CD4-positive, CD25-positive, alpha-beta regulatory T cell (primary cell): ENCODE data around the gene PCDHGA1. TPM values are rescaled to one million over a fixed set of nuclear protein-coding genes. Genes with fewer than 3 reads are reported as not detected.
A peak's percentile ranks its signal among the peaks of the same experiment; 100 is the strongest.

Source experiments
- ATAC-seq, 2 donors: fragments of 150-1000 bp; cut with Tn5 transposase; one replicate each; pipeline ENCODE4 v1.10.0; 2021; ENCODE audit warnings: low read depth in 2 of 2, moderate number of reproducible peaks in 2 of 2, moderate library complexity in 1 of 2
- DNase-seq, 3 donors: peaks; one replicate each; pipeline versions ENCODE4 v3.0.0 to v3.0.0-alpha.2; 2012 to 2022; ENCODE audit warnings: mixed read lengths in 1 of 3
- H3K27ac ChIP-seq: one replicate; pipeline ENCODE4 v1.7.0; 2013; ENCODE audit warnings: mild to moderate bottlenecking, low read length; ENCODE audit not compliant: insufficient read depth, poor library complexity, severe bottlenecking
- H3K27me3 ChIP-seq: one replicate; pipeline ENCODE4 v1.7.0; 2013; ENCODE audit warnings: low read length; ENCODE audit not compliant: control insufficient read depth, insufficient read depth
- H3K36me3 ChIP-seq: one replicate; pipeline ENCODE4 v1.7.0; 2013; ENCODE audit warnings: mild to moderate bottlenecking, low read length, moderate library complexity; ENCODE audit not compliant: control insufficient read depth, insufficient read depth
- H3K4me1 ChIP-seq: 2 replicates; pipeline ENCODE4 v1.7.0; 2013; ENCODE audit warnings: mild to moderate bottlenecking, low read length; ENCODE audit not compliant: insufficient read depth, control insufficient read depth, poor library complexity, severe bottlenecking
- H3K4me3 ChIP-seq: one replicate; pipeline ENCODE4 v1.7.0; 2013; ENCODE audit warnings: low read depth, mild to moderate bottlenecking, low read length, moderate library complexity
- H3K9me3 ChIP-seq, 2 experiments: 1 replicate in 1 of 2; 2 replicates in 1 of 2; pipeline ENCODE4 v1.7.0; 2013; ENCODE audit warnings: low read length in 2 of 2, mild to moderate bottlenecking in 1 of 2, moderate library complexity in 1 of 2; ENCODE audit not compliant: control insufficient read depth in 2 of 2
- H3K27ac Mint-ChIP-seq, 3 donors: one replicate each; pipeline ENCODE4 v1.8.0; 2020 to 2022; ENCODE audit warnings: mild to moderate bottlenecking in 3 of 3, mixed read lengths in 3 of 3, moderate library complexity in 2 of 3
- H3K27me3 Mint-ChIP-seq: one replicate; pipeline ENCODE4 v1.8.0; 2022; ENCODE audit warnings: mild to moderate bottlenecking, mixed read lengths
- H3K36me3 Mint-ChIP-seq: one replicate; pipeline ENCODE4 v1.8.0; 2020; ENCODE audit warnings: mixed read lengths
- H3K4me1 Mint-ChIP-seq, 4 donors: one replicate each; pipeline ENCODE4 v1.8.0; 2020 to 2022; ENCODE audit warnings: mixed read lengths in 4 of 4, mild to moderate bottlenecking in 1 of 4
- H3K4me3 Mint-ChIP-seq, 4 donors: one replicate each; pipeline ENCODE4 v1.8.0; 2020 to 2022; ENCODE audit warnings: mild to moderate bottlenecking in 4 of 4, mixed read lengths in 4 of 4, moderate library complexity in 3 of 4
- H3K9me3 Mint-ChIP-seq, 7 donors: one replicate each; pipeline ENCODE4 v1.8.0; 2020 to 2022; ENCODE audit warnings: mixed read lengths in 7 of 7, mild to moderate bottlenecking in 3 of 7, moderate library complexity in 2 of 7
- polyA plus RNA-seq, 4 donors: library from polyadenylated mRNA; unstranded; fragments of 300-500 nt; fragmentation: Illumina TruSeq; gene quantifications; one replicate each; pipeline ENCODE4 v1.2.3, GENCODE V29; 2021
- total RNA-seq: library from RNA; stranded (reverse); gene quantifications from one replicate; pipeline ENCODE4 v1.2.3, GENCODE V29; 2022

PCDHGA1 gene
- total and polyA plus RNA-seq, 5 donors from 2014 or later: 0.06 to 0.10 TPM; not detected in 3

DNA sequence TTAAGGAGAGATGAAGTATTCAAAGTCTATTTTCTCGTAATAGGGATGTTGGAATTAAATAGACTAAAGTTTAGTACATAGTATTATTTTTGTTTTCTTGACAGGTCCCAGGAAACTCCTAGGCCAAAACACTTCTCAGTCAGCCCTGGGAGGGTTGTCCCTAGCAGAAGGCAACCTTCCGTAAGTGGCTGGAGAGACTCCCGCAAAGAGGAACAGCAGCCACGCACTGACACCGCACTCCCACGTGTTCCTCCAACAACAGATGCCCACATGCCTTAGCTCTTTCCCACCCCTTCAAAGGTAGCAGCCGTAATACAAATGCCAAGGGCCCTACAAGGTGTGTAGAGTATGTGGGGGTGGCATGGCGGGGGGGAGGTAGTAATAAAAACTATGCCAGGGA lies 187.0 kb downstream of the PCDHGA1 start:
- Histone ChIP-seq H3K4me3 (no peak overlapping the region), H3K4me1 (peaks cover 18% of the 10 kb centered on the region), H3K36me3 (peaks cover 70% of the 10 kb centered on the region), H3K9me3 (no peaks in the 10 kb centered on the region), H3K27ac (no peak overlapping the region), H3K27me3 (no peaks in the 10 kb centered on the region)
- ATAC-seq (no peak), DNase-seq (no peak)
- no peaks in the 10 kb centered on the region for H3K9me3 Mint-ChIP-seq
- H3K27ac Mint-ChIP-seq: peak overlapping the region in 1 of 3 donors; percentile 23
- H3K4me3 Mint-ChIP-seq: no peak overlapping the region
- peaks cover 5 to 36% (median 28%) of the 10 kb centered on the region in 4 donors for H3K4me1 Mint-ChIP-seq
- peaks cover 57% of the 10 kb centered on the region for H3K36me3 Mint-ChIP-seq
- no peaks in the 10 kb centered on the region for H3K27me3 Mint-ChIP-seq

DNA sequence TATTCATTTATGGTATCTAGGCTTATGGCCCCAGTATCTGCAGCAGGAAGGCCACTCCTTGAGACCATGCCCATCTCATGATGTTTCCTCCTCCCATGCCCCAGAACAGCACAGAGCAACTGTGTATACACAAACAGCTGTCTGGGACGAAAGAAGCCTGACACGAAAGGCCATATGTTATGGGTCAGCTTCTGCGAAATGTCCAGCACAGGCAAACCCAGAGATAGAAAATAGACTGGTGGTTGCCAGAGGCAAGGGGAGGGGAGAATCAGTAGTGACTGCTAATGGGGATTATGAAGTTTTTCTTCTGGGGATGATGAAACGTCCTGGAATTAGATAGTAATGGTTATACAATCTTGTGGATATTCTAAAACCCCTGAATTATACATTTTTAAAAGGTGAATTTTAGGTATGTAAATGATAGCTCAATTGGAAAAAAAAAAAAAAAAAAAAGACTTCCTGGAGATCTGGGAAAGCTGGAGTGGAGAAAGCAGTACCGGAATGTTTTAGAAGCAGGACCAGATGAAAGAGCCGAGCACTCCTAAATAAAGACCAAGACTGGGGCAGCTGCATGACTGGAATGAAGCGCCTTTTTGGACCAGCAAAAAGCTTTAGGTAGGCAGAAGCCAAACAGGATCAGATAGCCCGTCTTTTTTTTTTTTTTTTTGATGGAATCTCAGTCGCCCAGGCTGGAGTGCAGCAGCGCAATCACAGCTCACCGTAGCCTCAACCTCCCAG lies 187.7 kb downstream of the PCDHGA1 start:
- peaks cover 5 to 32% (median 26%) of the 10 kb centered on the region in 4 donors for H3K4me1 Mint-ChIP-seq
- DNase-seq: no peak
- peak overlapping the region in 1 of 3 donors; percentile 23 for H3K27ac Mint-ChIP-seq
- H3K4me1 ChIP-seq: peaks cover 16% of the 10 kb centered on the region
- H3K27me3 Mint-ChIP-seq: no peaks in the 10 kb centered on the region
- no peaks in the 10 kb centered on the region for H3K9me3 ChIP-seq
- H3K27me3 ChIP-seq: no peaks in the 10 kb centered on the region
- no peak overlapping the region for H3K4me3 ChIP-seq
- no peak for ATAC-seq
- peaks cover 77% of the 10 kb centered on the region for H3K36me3 ChIP-seq
- no peak overlapping the region for H3K27ac ChIP-seq
- no peaks in the 10 kb centered on the region for H3K9me3 Mint-ChIP-seq
- no peak overlapping the region for H3K4me3 Mint-ChIP-seq
- peaks cover 59% of the 10 kb centered on the region for H3K36me3 Mint-ChIP-seq

DNA sequence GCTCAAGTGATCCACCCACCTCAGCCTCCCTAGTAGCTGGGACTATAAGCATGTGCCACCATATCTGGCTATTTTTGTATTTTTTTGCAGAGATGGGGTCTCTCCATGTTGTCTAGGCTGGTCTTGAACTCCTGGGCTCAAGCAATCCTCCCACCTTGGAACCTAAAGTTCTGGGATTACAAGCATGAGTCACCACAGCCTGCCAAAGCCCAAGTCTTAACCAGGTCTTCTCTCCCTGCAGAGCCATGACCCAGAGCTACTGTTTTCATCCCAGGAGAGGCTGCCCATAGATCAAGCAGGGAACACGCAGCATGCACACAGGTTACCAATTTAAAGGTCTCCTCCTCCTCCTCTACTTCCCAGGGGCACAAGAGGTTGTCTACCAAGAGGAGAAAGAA lies 188.3 kb downstream of the PCDHGA1 start:
- peaks cover 11% of the 10 kb centered on the region for H3K4me1 ChIP-seq
- Mint-ChIP-seq H3K9me3 (no peaks in the 10 kb centered on the region), H3K27ac (peak overlapping the region in 2 of 3 donors; percentile 25 to 61)

DNA sequence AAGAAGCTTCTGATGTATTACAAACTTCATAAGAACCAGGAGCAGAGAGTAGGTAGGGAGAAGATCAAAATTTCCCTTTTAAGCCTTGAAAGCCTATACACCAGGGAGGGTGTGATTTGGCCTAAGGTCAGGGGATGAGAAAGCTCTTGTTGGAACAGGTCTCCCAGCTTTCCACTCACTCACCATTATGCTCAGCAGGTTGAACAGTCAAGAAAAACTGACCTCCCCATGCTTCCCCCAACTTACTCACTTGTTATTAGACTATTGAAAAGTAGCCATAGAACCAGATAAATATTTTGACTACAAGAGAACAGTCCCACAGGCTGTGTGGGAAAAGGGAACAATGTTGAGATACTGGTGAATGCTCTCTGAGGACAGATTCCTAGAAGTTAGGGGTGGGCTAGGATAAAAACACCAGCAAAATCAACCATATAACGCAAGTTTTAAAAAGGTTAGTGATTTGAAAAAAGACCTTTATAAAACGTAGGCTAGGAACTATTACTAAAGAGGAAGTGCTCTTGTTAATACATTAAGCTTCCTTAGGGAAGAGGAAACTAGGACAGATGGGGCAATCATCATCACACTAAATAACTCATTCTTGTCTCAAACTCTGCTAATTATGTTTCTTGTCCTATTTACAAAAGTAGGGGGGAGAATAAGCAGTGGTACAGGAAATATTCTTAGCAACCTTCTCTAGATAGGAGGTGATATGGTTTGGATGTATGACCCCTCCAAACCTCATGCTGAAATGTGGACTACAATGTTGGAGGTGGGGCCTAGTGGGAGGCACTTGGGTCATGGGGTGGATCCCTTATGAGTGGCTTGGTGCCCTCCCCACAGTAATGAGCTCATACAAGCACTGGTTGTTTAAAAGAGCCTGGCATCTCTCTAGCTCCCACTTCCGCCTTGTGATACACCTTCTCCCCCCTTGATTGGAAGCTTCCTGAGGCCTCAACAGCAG lies 189.6 kb downstream of the PCDHGA1 start:
- peaks cover 95% of the 10 kb centered on the region for H3K36me3 ChIP-seq
- DNase-seq (no peak), ATAC-seq (no peak)
- no peak overlapping the region for H3K27ac ChIP-seq
- no peaks in the 10 kb centered on the region for H3K27me3 ChIP-seq
- Mint-ChIP-seq H3K9me3 (no peaks in the 10 kb centered on the region), H3K36me3 (peaks cover 68% of the 10 kb centered on the region), H3K4me1 (peaks cover 5 to 27% (median 24%) of the 10 kb centered on the region in 4 donors), H3K27me3 (no peaks in the 10 kb centered on the region), H3K4me3 (no peak overlapping the region), H3K27ac (no peak overlapping the region)
- no peaks in the 10 kb centered on the region for H3K9me3 ChIP-seq
- H3K4me1 ChIP-seq: no peaks in the 10 kb centered on the region
- H3K4me3 ChIP-seq: no peak overlapping the region

More for the DNA sequence above, 188.3 kb downstream of the PCDHGA1 start:
- Mint-ChIP-seq H3K36me3 (peaks cover 59% of the 10 kb centered on the region), H3K4me1 (peaks cover 5 to 32% (median 25%) of the 10 kb centered on the region in 4 donors), H3K4me3 (no peak overlapping the region), H3K27me3 (no peaks in the 10 kb centered on the region)
- Histone ChIP-seq H3K27ac (no peak overlapping the region), H3K4me3 (no peak overlapping the region), H3K36me3 (peaks cover 83% of the 10 kb centered on the region), H3K9me3 (no peaks in the 10 kb centered on the region), H3K27me3 (no peaks in the 10 kb centered on the region)
- ATAC-seq (no peak), DNase-seq (no peak)

DNA sequence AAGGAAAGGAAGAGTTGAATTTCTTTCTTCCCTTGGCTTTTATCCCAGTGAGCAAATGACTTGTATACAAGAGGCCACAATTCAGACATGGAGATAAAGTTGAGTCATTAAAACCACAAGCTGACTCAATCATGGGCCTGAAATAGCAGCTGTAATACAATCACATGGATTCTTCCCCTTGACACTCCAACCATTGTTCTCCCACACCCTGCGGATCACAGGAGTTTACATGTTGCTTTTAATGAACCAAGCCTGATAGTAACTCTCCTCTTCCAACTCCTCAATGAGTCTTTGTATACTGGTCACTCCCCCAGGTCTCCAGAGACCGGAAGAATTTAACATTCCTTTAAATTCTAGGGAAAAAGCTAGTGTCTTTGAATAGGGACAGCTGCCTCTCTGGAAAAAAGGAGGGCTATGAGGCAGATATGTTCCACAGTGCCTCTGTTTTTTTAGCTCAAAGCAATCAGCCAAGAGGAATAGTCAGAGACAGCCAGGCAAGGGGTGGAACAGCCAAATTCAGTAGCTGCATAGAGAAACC lies 191.0 kb downstream of the PCDHGA1 start:
- no peaks in the 10 kb centered on the region for H3K9me3 ChIP-seq
- H3K27ac Mint-ChIP-seq: peak overlapping the region in 2 of 3 donors; percentile 55 to 75
- H3K4me1 ChIP-seq: no peaks in the 10 kb centered on the region
- DNase-seq: no peak
- H3K4me1 Mint-ChIP-seq: peaks cover 5 to 22% (median 19%) of the 10 kb centered on the region in 4 donors
- ATAC-seq: no peak
- H3K27me3 ChIP-seq: no peaks in the 10 kb centered on the region
- H3K36me3 ChIP-seq: peaks cover 98% of the 10 kb centered on the region
- H3K27ac ChIP-seq: no peak overlapping the region
- H3K9me3 Mint-ChIP-seq: no peaks in the 10 kb centered on the region
- no peaks in the 10 kb centered on the region for H3K27me3 Mint-ChIP-seq
- peak overlapping the region in 1 of 4 donors; percentile 4 for H3K4me3 Mint-ChIP-seq
- no peak overlapping the region for H3K4me3 ChIP-seq
- H3K36me3 Mint-ChIP-seq: peaks cover 76% of the 10 kb centered on the region

DNA sequence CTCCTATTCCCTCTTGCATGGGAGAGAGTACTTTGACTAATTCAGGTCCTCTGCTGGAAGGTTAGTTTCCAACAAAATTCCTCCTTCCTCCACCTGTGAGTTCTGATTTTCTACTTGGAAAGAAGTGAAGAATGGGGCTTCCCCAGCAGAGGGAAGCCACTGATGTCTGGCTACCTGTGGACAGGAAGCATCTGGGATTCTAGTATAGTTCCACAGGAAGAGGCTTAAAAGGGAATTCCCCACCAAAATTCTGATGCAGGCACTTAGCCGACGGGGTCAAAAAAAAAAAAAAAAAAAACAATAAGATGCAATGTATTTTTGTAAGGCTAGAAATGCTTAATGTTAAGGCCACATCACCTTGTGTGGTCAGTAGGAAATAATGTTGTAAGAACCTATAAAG lies 192.0 kb downstream of the PCDHGA1 start:
- DNase-seq: no peak
- no peaks in the 10 kb centered on the region for H3K4me1 ChIP-seq
- H3K36me3 ChIP-seq: peaks cover 98% of the 10 kb centered on the region
- H3K27ac ChIP-seq: no peak overlapping the region
- H3K4me3 Mint-ChIP-seq: no peak overlapping the region
- H3K9me3 Mint-ChIP-seq: no peaks in the 10 kb centered on the region
- H3K27me3 Mint-ChIP-seq: no peaks in the 10 kb centered on the region
- H3K27me3 ChIP-seq: no peaks in the 10 kb centered on the region
- H3K4me1 Mint-ChIP-seq: peaks cover 5 to 22% (median 16%) of the 10 kb centered on the region in 4 donors
- ATAC-seq: no peak
- no peaks in the 10 kb centered on the region for H3K9me3 ChIP-seq
- H3K27ac Mint-ChIP-seq: peak overlapping the region in 2 of 3 donors; percentile 23 to 51
- no peak overlapping the region for H3K4me3 ChIP-seq
- peaks cover 76% of the 10 kb centered on the region for H3K36me3 Mint-ChIP-seq

DNA sequence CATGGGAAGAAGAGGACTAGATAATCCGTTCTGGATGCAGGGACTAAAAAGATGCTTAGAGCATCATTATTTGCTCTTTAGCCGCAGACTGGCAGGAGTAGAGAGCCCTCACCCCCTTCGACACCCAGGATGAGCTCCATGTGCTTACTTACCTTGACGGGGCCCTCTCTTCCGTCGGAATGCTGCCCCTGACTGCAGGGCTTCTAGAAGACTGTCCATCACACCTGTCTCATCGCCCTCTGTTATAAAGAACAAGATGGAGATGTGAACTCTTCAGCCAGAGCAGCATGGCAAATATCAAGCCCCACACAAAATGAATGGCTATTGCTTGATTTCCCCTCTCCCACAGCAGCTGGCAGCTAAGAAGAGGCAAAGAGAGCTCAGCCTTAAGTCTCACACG lies 193.7 kb downstream of the PCDHGA1 start:
- H3K4me3 Mint-ChIP-seq: no peak overlapping the region
- Histone ChIP-seq H3K4me1 (no peaks in the 10 kb centered on the region), H3K27ac (no peak overlapping the region), H3K4me3 (no peak overlapping the region), H3K36me3 (peaks cover 98% of the 10 kb centered on the region), H3K27me3 (no peaks in the 10 kb centered on the region), H3K9me3 (no peaks in the 10 kb centered on the region)
- no peak overlapping the region for H3K27ac Mint-ChIP-seq
- H3K36me3 Mint-ChIP-seq: peaks cover 80% of the 10 kb centered on the region
- H3K27me3 Mint-ChIP-seq: no peaks in the 10 kb centered on the region
- ATAC-seq: no peak
- H3K4me1 Mint-ChIP-seq: peaks cover 6 to 28% (median 16%) of the 10 kb centered on the region in 4 donors
- DNase-seq: no peak
- no peaks in the 10 kb centered on the region for H3K9me3 Mint-ChIP-seq
